Peyer's patch (tissue), 4 donors: Measurements from ENCODE around the gene ARRDC5. TPM values are rescaled to one million over a fixed set of nuclear protein-coding genes. Genes with fewer than 3 reads are reported as not detected.
A peak's percentile ranks its signal among the peaks of the same experiment; 100 is the strongest.

Source experiments
- DNase-seq, 3 donors: peaks; one replicate each; pipeline ENCODE4 v3.0.0-alpha.2; 2017 to 2019
- H3K27ac ChIP-seq, 4 donors: fragments of 200-600 bp; sonication (generic); one replicate each; pipeline ENCODE4 v1.5.1; 2016 to 2019
- H3K27me3 ChIP-seq, 2 donors: fragments of 200-600 bp; sonication (generic); one replicate each; pipeline ENCODE4 v1.5.1; 2019
- H3K36me3 ChIP-seq, 3 donors: fragments of 200-600 bp; sonication (generic); one replicate each; pipeline ENCODE4 v1.5.1; 2016 to 2019
- H3K4me1 ChIP-seq, 4 donors: fragments of 200-600 bp; sonication (generic); one replicate each; pipeline ENCODE4 v1.5.1; 2016 to 2019
- H3K4me3 ChIP-seq, 4 donors: fragments of 200-600 bp; sonication (generic); 1 replicate in 3 of 4; 2 replicates in 1 of 4; pipeline ENCODE4 v1.5.1; 2016 to 2019; ENCODE audit warnings: mild to moderate bottlenecking in 1 of 4
- H3K9me3 ChIP-seq, 4 donors: fragments of 200-600 bp; sonication (generic); one replicate each; pipeline ENCODE4 v1.5.1; 2016 to 2019; ENCODE audit warnings: mild to moderate bottlenecking in 1 of 4
- CTCF ChIP-seq, 6 experiments: fragments of 450-650 bp in 4 of 6; fragments of 200-600 bp in 2 of 6; sonication (generic) in 1 of 6; IDR thresholded peaks; one replicate each; pipeline ENCODE4 v1.5.1; 2017 to 2019; ENCODE audit warnings: antibody characterized with exemption in 6 of 6, mild to moderate bottlenecking in 3 of 6, moderate library complexity in 1 of 6
- POLR2A ChIP-seq, 2 donors: fragments of 450-650 bp; IDR thresholded peaks; one replicate each; pipeline ENCODE4 v1.5.1; 2017; ENCODE audit warnings: antibody characterized with exemption in 2 of 2, mild to moderate bottlenecking in 2 of 2, moderate library complexity in 2 of 2
- total RNA-seq, 4 donors: library from RNA; depleted of rRNA; stranded (reverse); fragments of >200 nt; gene quantifications; one replicate each; pipeline ENCODE4 v1.1.0, GENCODE V29; 2016

ARRDC5 gene
- total RNA-seq, 4 donors from 2014 or later = 0.76 to 8.3 (median 3.1) TPM; not detected in 1

- H3K4me1 ChIP-seq = peaks cover 0 to 8% (median 0%) of the 10 kb centered on the region in 4 donors
- no peaks in the 10 kb centered on the region for H3K9me3 ChIP-seq
- no peak overlapping the region for H3K4me3 ChIP-seq
- no peak for DNase-seq
- no peaks in the 10 kb centered on the region for H3K27me3 ChIP-seq
- H3K27ac ChIP-seq = no peak overlapping the region
- H3K36me3 ChIP-seq = no peaks in the 10 kb centered on the region
- TF ChIP-seq CTCF (IDR thresholded peaks at IDR 0.05) (no peak), POLR2A (IDR thresholded peaks at IDR 0.05) (no peak)
Measured at GRCh38 chr19:4935444-4935843, 32.7 kb upstream of the ARRDC5 start.

GRCh38 chr19:4933528-4933927 is 30.8 kb upstream of the ARRDC5 start:
- Histone ChIP-seq H3K9me3 (no peaks in the 10 kb centered on the region), H3K4me1 (peaks cover 0 to 8% (median 0%) of the 10 kb centered on the region in 4 donors), H3K27ac (peak overlapping the region in 1 of 4 donors; percentile 26), H3K4me3 (no peak overlapping the region), H3K36me3 (no peaks in the 10 kb centered on the region), H3K27me3 (no peaks in the 10 kb centered on the region)
- TF ChIP-seq POLR2A (IDR thresholded peaks at IDR 0.05) (no peak), CTCF (IDR thresholded peaks at IDR 0.05) (no peak)
- DNase-seq = peak in 1 of 3 donors; percentile 69

- Histone ChIP-seq H3K9me3 (no peaks in the 10 kb centered on the region), H3K4me1 (peaks cover 0 to 8% (median 0%) of the 10 kb centered on the region in 4 donors), H3K27me3 (no peaks in the 10 kb centered on the region), H3K27ac (peak overlapping the region in 1 of 4 donors; percentile 26), H3K36me3 (no peaks in the 10 kb centered on the region), H3K4me3 (no peak overlapping the region)
- no peak for DNase-seq
- TF ChIP-seq POLR2A (IDR thresholded peaks at IDR 0.05) (no peak), CTCF (IDR thresholded peaks at IDR 0.05) (no peak)
Measured at GRCh38 chr19:4932711-4933110, 30.0 kb upstream of the ARRDC5 start.

- no peak for TF ChIP-seq POLR2A (IDR thresholded peaks at IDR 0.05)
- TF ChIP-seq CTCF (IDR thresholded peaks at IDR 0.05) = no peak
- Histone ChIP-seq H3K9me3 (no peaks in the 10 kb centered on the region), H3K27ac (no peak overlapping the region), H3K36me3 (no peaks in the 10 kb centered on the region), H3K4me3 (no peak overlapping the region), H3K27me3 (no peaks in the 10 kb centered on the region), H3K4me1 (peaks cover 0 to 8% (median 0%) of the 10 kb centered on the region in 4 donors)
- DNase-seq = no peak
Measured at GRCh38 chr19:4930664-4931063, 28.0 kb upstream of the ARRDC5 start.

- Histone ChIP-seq H3K27ac (no peak overlapping the region), H3K4me1 (peaks cover 0 to 8% (median 0%) of the 10 kb centered on the region in 4 donors), H3K36me3 (no peaks in the 10 kb centered on the region), H3K4me3 (no peak overlapping the region), H3K27me3 (no peaks in the 10 kb centered on the region), H3K9me3 (no peaks in the 10 kb centered on the region)
- no peak for DNase-seq
- TF ChIP-seq POLR2A (IDR thresholded peaks at IDR 0.05) (no peak), CTCF (IDR thresholded peaks at IDR 0.05) (no peak)
Measured at GRCh38 chr19:4929186-4929585, 26.5 kb upstream of the ARRDC5 start.

GRCh38 chr19:4923276-4923747 is 20.6 kb upstream of the ARRDC5 start:
- Histone ChIP-seq H3K9me3 (no peaks in the 10 kb centered on the region), H3K27ac (no peak overlapping the region), H3K4me1 (no peaks in the 10 kb centered on the region), H3K27me3 (no peaks in the 10 kb centered on the region), H3K36me3 (no peaks in the 10 kb centered on the region), H3K4me3 (no peak overlapping the region)
- DNase-seq = no peak
- no peak for TF ChIP-seq CTCF (IDR thresholded peaks at IDR 0.05)
- no peak for TF ChIP-seq POLR2A (IDR thresholded peaks at IDR 0.05)
